RPMI8226 (cell line): ENCODE data around the gene LRRC26.
"Not testable (repeated sequence)": the region's sequence is repeated elsewhere in the genome, so short reads cannot be mapped to it uniquely, and the experiment has no call there.

Source experiments
- DNase-seq: peaks from one replicate; pipeline ENCODE4 v3.0.0-alpha.2; 2015

The LRRC26 gene

DNA sequence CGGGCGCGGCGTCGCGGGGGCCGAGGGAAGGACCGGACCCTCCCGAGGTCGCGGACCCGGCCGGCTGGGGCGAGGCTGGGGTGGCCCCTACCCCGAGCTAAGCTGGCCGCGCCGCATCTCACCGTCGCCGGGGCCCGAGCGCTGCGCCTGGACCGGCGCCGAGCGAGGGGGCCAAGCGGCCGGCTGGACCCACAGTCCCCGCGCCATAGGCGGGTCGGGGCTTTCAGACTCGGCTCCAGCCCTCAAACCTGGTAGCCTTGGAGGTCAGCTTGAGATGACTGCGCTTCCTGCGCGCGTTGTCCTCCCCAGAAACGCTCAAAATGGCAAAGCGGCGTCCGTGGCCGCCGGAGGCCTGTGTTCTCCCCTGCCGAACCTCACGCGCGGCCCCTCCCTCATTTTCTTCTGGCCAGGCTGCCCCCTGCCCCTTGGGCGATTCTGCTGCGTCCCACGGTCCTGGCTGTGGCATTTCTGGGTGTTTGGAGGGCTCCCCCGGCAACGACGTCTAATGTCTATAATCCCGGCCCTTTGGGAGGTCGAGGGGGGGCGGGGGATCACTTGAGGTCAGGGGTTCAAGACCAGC is 39.6 kb downstream of the LRRC26 start:
- DNase-seq, result peak; percentile 62

DNA sequence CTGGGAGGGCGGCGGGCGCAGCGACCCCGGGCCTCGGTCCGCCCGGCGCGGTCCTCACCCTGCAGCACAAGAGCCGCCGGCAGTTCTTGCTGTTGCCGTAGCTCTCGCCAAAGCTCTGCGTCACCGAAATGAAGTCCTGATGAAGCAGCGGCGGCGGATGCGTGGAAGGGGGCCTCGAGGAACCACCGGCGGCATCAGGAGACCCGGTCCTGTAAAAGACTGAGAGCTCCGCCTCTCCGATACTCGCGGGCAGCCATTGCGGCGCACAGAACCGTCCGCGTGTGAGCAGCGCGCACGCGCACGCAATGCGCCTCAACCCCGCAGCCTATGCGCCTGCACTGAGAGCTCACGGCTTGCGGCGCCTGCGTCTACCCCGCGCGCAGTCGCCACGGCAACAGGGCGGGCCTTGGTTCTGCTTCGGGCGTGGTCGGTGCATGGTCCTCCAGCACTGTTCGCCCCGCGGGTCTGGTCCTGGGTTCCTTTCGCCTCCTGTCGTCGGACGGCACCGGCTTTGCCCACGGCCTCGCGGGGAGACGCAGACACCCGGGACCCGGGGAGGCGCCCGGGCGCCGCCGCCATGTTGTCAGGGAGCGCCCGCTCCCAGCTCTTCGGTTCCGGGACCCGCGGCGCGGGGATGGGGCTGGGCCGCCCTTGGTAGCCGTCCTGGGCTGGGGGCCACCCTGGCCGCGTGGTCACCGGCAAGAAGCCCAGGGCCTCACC is 40.2 kb downstream of the LRRC26 start:
- DNase-seq, result peak; percentile 98

DNA sequence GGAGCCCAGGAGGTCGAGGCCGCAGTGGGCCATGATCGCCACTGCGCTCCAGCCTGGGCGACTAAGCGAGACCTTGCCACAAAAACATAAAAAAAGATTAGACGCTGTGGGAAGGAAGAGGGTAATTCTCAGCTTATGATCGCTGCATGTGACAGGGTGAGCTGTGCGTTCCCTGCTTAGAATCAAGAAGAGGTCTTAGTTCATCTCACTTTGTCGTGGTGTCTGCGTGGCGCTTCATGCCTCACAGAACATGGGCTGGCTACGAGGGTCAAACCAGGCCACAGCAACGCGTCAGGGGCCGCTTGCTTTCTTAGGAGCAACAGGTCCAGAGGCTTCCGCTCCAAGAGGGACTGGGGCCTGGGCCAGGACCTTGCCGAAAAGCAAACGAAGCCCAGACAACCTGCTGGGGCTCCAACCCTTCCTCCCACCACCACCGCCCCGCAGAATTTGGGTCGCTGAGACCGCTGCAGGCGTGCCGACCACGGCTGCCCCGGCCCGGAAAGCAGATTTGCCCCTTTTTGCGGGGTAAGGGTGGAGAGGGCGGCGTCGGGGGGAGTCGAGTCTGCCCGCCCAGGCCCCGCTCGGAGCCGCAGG is 40.9 kb downstream of the LRRC26 start:
- peak; percentile 57 for DNase-seq

DNA sequence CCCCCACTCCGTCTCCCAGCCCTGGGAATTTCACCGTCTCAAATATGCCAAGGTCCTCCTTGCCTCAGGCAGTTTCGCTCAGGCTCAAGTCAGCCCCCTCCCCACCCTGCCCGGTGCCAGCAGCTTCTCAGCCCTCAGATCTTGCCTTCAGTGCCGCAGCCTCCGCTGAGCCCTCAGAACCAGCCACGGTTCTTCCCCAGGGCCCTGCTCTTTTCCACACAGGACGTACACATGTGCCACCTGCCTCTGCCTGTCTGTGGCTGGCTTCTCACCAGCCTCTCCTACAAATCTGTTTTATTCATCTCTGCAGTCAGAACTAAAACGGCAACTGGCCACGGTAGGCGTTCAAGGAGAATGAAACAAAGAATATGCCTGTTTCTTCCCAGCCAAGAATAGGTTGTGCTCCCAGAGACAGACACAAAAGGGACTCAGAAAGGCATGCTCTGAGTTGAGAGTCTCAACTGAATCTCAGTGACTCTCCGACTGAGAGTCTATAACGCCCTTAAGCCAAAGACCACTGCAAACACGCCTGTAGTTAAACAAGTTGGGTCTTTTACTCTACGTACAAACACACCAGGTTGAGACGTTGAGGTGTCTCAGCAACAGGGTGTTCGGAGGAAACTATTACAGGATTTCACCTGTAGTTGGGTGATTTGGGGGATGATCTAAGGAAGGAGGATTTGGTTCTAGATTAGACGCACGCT is 41.5 kb downstream of the LRRC26 start:
- DNase-seq, result peak; percentile 50

DNA sequence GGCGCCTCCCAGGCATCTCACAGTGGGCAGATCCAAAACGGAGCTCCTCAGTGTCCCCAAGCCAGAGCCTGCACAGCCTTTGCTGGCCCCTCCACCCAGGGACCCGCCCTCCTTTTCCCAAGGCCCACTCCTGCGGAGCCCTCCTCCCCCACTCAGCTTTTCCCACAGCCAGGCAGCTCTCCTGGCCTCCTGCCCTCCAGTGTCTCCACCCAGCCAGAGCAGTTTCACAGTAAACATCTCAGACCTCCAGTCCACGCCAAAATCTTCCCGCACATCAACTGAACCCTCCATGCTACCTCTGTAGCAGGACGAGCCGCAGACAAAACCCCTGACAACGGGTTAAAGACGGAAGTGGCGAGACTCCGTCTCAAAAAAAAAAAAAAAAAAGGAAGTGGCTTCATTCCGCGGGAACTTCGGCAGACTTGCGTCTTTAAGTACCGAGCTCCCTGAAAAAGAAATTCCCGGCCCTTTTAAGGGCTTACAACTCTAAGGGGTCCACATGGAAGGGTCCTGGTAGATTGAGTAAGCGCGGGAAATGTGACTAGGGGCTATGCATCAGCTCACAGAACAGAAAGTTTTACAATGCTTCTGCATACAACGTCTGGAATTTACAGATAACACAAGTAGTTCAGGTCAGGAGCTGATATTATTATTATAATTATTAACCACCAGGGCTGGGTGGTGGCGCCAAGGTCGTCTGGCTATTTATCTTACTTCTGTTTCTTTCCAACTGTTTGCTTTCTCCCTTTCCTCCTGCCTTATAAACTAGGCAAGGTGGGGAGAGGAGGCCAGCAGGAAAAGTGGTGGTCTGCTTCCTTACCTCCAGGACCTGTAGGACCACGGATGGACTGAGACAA is 42.3 kb downstream of the LRRC26 start:
- peak; percentile 89 for DNase-seq

DNA sequence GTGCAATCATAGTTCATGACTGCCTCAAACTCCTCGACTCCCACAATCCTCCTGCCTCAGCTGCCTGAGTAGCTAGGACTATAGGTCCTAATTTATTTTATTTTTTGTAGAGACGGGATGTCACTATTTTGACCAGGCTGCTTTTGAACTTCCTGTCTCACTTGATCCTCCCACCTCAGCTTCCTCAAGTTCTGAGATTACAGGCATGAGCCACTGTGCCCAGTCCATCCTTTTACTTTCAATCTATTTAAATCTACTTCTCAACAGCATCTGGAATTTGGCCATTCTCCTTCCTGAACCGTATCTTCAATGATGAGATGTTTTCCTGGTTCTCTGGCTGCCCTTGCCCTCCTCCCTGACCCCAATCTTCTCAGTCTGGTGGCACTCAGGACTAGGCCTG is 43.1 kb downstream of the LRRC26 start:
- no peak for DNase-seq

DNA sequence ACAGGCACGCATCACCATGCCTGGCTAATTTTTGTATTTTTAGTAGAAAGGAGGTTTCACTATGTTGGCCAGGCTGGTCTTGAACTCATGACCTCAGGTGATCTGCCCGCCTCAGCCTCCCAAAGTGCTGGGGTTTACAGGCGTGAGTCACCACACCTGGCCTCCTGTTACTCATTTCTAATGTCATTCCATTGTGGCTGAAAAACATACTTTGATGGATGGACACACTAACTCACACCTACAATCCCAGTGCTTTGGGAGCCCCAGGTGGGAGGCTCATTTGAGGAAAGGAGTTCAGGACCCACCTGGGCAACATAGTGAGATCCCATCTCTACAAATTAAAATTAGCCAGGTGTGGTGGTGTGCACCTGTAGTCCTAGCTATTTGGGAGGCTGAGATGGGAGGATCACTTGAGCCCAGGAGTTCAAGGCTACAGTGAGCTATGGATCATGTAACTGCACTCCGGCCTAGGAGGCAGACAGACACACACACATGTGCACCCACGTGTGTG is 45.8 kb downstream of the LRRC26 start:
- not testable (repeated sequence) for DNase-seq

DNA sequence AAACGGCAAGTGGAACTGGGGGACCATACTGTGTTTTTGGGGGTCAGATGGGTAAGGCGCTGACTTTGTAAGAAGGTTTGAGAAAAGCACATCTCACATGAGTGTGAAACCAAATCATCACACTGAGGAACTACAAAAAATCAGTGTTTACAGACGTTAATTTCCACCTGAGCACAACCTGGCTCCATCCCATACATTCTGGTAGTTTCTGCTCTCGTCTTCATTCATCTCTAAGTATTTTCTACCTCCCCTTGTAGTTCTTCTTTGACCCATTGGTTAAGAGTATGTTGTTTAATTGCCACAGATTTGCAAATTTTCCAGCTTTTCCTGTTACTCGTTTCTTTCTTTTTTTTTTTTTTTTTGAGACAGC is 46.4 kb downstream of the LRRC26 start:
- DNase-seq, result no peak

DNA sequence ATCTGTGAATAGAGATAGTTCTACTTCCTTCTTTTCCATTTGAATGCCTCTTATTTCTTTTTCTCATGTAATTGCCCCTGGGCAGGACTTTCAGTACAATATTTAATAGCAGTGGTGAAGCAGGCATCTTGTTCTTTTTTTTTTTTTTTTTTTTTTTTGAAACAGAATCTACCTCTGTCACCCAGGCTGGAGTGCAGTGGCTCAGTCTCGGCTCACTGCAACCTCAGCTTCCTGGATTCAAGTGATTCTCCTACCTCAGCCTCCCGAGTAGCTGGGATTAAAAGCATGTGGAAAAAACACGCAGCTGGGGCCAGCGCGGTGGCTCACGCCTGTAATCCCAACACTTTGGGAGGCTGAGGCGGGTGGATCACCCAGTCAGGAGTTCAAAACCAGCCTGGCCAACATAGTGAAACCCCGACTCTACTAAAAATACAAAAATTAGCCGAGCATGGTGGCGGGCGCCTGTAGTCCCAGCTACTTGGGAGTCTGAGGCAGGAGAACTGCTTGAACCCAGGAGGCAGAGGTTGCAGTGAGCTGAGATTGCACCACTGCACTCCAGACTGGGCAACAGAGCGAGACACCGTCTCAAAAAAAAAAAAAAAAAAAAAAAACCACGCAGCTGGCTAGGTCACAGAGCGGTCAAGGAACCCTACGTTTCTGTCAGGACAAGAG is 46.9 kb downstream of the LRRC26 start:
- DNase-seq, result not testable (repeated sequence)

DNA sequence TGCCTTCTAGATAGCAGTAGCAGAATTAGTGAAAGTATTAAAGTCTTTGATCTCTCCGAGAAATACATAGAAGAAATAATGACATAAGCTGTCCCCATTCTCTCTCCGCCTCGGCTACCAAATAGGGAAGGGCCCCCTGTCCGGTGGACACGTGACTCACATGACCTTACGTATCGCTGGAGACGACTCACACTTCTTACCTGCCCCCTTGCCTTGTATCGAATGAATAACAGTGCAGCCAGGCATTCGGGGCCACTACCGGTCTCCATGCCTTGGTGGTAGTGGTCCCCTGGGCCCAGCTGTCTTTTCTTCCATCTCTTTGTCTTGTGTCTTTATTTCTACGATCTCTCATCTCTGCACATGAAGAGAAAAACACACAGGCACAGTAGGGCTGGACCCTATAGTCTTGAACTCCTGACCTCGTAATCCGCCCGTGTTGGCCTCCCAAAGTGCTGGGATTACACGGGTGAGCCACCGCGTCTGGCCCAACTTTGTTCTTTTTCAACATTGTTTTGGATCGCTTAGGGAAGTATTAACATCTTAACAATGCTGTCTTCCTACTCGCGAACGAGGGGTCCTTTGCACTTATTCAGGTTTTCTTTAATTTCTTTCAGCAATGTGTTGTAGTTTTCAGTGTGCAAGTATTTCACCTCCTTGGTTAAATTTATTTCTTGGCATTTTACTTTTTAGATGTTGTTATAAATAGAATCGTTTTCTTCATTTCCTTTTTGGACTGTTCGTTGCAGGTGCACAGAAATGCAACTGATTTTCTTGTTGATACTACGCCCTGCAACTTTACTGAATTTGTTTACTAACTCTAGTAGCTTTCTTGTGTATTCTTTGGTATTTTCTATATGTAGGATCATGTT is 47.7 kb downstream of the LRRC26 start:
- DNase-seq, result not testable (repeated sequence)
